ENCODE measurements around the gene WDPCP.
"Not testable (repeated sequence)": the region's sequence is repeated elsewhere in the genome, so short reads cannot be mapped to it uniquely, and the experiment has no call there.

WDPCP gene

DNA sequence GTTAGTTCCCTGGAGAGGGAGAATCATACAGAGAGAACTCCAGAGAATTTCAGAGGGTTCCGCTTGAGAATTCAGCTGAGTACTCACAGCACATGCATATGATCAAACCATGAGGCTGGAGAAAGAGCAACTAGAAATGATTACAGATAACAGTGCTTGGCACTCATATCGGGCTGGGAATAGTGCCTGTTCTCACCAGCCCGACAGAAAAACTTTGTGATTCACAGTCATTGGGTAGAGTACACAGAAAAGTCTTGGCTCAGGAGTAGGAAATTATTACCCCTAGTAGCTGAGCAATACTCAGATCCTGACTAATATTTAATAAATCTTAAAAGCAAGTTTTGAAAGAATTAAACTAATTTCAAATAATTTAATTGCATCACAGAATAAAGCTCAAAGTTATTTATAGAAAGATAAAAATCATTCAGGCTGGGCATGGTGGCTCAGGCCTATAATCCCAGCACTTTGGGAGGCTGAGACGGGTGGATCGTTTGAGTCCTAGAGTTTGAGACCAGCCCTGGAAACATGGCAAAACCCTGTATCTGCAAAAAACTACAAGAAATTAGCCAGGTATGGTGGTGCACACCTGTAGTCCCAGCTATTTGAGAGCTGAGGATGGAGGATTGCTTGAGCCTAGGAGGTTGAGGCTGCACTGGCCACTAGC lies 6.8 kb downstream of the WDPCP start:
- DNase-seq (ENCODE audit: low spot score) (no peak), ATAC-seq (ENCODE audit: low read depth) (no peak)
- Histone ChIP-seq H3K4me3 (ENCODE audit: severe bottlenecking) (no peak overlapping the region), H3K4me1 (ENCODE audit: insufficient read depth, poor library complexity, severe bottlenecking) (no peaks in the 10 kb centered on the region), H3K27ac (ENCODE audit: poor library complexity, severe bottlenecking) (no peak overlapping the region), H3K9me3 (ENCODE audit: severe bottlenecking) (no peaks in the 10 kb centered on the region), H3K36me3 (ENCODE audit: low read depth) (no peaks in the 10 kb centered on the region), H3K27me3 (ENCODE audit: insufficient read depth, poor library complexity, severe bottlenecking) (no peaks in the 10 kb centered on the region)
- TF ChIP-seq, protein P1, sequence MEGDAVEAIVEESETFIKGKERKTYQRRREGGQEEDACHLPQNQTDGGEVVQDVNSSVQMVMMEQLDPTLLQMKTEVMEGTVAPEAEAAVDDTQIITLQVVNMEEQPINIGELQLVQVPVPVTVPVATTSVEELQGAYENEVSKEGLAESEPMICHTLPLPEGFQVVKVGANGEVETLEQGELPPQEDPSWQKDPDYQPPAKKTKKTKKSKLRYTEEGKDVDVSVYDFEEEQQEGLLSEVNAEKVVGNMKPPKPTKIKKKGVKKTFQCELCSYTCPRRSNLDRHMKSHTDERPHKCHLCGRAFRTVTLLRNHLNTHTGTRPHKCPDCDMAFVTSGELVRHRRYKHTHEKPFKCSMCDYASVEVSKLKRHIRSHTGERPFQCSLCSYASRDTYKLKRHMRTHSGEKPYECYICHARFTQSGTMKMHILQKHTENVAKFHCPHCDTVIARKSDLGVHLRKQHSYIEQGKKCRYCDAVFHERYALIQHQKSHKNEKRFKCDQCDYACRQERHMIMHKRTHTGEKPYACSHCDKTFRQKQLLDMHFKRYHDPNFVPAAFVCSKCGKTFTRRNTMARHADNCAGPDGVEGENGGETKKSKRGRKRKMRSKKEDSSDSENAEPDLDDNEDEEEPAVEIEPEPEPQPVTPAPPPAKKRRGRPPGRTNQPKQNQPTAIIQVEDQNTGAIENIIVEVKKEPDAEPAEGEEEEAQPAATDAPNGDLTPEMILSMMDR (IDR thresholded peaks at IDR 0.05; ENCODE audit: poor library complexity, severe bottlenecking): no peak

DNA sequence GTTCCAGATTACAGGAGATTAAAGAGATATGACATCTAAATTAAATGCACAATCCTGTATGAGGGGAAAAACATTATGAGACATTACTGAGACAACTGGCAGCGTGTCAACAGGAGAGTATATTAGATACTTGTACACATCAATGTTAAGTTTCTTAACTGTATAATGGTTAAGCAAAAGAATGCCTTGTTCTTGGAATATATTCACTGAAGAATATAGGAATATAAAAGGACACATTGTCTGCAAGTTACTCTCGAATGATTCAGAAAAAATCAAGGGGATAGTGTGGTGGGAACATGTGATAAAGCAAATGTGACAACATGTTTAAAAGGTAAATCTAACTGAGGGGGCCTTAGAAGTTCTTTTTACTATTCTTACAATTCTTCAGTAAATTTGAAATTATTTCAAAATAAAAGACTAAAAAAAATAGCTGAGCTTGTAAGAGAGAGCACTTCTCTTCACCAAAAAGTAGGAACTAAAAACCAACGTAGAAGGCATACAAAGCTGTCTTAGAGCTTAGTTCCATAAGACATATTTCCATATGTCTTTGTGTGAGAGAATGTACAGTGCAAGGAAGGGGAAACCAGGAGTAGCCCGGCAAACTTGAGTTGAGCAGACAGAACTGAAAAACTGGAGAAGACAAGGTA lies 7.5 kb downstream of the WDPCP start:
- no peaks in the 10 kb centered on the region for H3K4me1 ChIP-seq (ENCODE audit: insufficient read depth, poor library complexity, severe bottlenecking)
- DNase-seq (ENCODE audit: low spot score): no peak
- no peak overlapping the region for H3K27ac ChIP-seq (ENCODE audit: poor library complexity, severe bottlenecking)
- no peak overlapping the region for H3K4me3 ChIP-seq (ENCODE audit: severe bottlenecking)
- ATAC-seq (ENCODE audit: low read depth): no peak
- no peaks in the 10 kb centered on the region for H3K27me3 ChIP-seq (ENCODE audit: insufficient read depth, poor library complexity, severe bottlenecking)
- TF ChIP-seq, protein P1 (IDR thresholded peaks at IDR 0.05; ENCODE audit: poor library complexity, severe bottlenecking): no peak
- no peaks in the 10 kb centered on the region for H3K9me3 ChIP-seq (ENCODE audit: severe bottlenecking)
- H3K36me3 ChIP-seq (ENCODE audit: low read depth): no peaks in the 10 kb centered on the region

DNA sequence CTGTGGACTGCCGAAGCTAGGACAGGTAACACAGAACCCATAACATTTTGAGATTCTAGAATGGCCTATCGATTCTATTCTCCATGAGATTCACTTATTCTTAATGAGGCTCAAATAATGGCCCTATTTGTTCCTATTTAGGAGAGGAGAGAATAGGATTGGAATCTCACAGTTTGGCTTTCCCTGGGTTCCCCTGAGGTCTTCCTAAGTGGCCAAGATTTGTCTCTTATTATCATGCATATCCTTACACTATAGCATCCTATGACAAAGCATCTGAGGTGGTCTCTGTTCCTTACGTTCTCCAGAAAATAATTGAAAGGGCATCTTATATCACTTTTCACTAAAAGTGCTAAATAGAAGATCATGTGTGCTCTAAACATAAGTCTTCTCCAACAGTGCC lies 9.5 kb downstream of the WDPCP start:
- no peak for ATAC-seq (ENCODE audit: low read depth)
- H3K4me3 ChIP-seq (ENCODE audit: severe bottlenecking): no peak overlapping the region
- DNase-seq (ENCODE audit: low spot score): no peak
- no peak overlapping the region for H3K27ac ChIP-seq (ENCODE audit: poor library complexity, severe bottlenecking)
- no peaks in the 10 kb centered on the region for H3K27me3 ChIP-seq (ENCODE audit: insufficient read depth, poor library complexity, severe bottlenecking)
- H3K4me1 ChIP-seq (ENCODE audit: insufficient read depth, poor library complexity, severe bottlenecking): no peaks in the 10 kb centered on the region
- no peaks in the 10 kb centered on the region for H3K9me3 ChIP-seq (ENCODE audit: severe bottlenecking)
- TF ChIP-seq, protein P1 (IDR thresholded peaks at IDR 0.05; ENCODE audit: poor library complexity, severe bottlenecking): no peak
- no peaks in the 10 kb centered on the region for H3K36me3 ChIP-seq (ENCODE audit: low read depth)

DNA sequence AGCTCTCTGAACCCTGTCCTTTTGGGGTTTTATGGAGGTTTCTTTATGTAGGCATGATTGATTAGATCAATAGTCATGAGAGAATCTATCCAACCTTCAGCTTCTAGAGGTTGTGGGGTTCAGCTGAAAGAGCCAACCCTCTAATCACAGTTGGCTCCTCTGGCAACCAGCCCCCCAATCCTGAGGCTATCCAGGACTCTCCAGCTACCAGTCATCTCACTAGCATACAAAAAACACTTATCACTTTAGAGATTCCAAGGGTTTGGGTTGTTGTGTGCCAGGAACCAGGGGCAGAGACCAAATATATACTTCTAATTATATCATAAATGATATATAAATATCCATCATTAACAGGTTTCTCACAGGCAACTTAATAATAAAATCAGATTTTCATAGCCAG lies 11.7 kb downstream of the WDPCP start:
- Histone ChIP-seq H3K9me3 (ENCODE audit: severe bottlenecking) (no peaks in the 10 kb centered on the region), H3K4me1 (ENCODE audit: insufficient read depth, poor library complexity, severe bottlenecking) (no peaks in the 10 kb centered on the region), H3K36me3 (ENCODE audit: low read depth) (no peaks in the 10 kb centered on the region), H3K27me3 (ENCODE audit: insufficient read depth, poor library complexity, severe bottlenecking) (no peaks in the 10 kb centered on the region), H3K27ac (ENCODE audit: poor library complexity, severe bottlenecking) (no peak overlapping the region), H3K4me3 (ENCODE audit: severe bottlenecking) (no peak overlapping the region)
- DNase-seq (ENCODE audit: low spot score) (no peak), ATAC-seq (ENCODE audit: low read depth) (no peak)
- TF ChIP-seq, protein P1 (IDR thresholded peaks at IDR 0.05; ENCODE audit: poor library complexity, severe bottlenecking): no peak

DNA sequence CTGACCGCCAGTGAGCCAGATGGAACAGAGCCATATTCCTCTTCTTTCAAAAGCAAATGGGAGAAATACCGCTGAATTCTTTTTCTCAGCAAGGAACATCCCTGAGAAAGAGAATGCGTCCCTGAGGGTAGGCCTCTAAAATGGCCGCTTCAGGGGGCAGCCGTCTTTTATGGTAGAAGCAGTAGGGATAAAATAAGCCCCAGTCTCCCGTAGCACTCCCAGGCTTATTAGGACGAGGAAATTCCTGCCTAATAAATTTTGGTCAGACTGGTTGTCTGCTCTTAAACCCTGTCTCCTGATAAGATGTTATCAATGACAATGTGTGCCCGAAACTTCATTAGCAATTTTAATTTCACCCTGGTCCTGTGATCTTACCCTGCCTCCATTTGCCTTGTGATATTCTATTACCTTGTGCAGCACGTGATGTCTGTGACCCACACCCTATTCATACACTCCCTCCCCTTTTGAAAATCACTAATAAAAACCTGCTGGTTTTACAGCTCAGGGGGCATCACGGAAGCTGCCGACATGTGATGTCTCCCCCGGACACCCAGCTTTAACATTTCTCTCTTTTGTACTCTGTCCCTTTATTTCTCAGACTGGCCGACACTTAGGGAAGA lies 14.4 kb downstream of the WDPCP start:
- H3K27ac ChIP-seq (ENCODE audit: poor library complexity, severe bottlenecking); H3K9me3 ChIP-seq (ENCODE audit: severe bottlenecking); H3K27me3 ChIP-seq (ENCODE audit: insufficient read depth, poor library complexity, severe bottlenecking); H3K36me3 ChIP-seq (ENCODE audit: low read depth); ATAC-seq (ENCODE audit: low read depth); DNase-seq (ENCODE audit: low spot score); H3K4me3 ChIP-seq (ENCODE audit: severe bottlenecking); H3K4me1 ChIP-seq (ENCODE audit: insufficient read depth, poor library complexity, severe bottlenecking): not testable (repeated sequence)

DNA sequence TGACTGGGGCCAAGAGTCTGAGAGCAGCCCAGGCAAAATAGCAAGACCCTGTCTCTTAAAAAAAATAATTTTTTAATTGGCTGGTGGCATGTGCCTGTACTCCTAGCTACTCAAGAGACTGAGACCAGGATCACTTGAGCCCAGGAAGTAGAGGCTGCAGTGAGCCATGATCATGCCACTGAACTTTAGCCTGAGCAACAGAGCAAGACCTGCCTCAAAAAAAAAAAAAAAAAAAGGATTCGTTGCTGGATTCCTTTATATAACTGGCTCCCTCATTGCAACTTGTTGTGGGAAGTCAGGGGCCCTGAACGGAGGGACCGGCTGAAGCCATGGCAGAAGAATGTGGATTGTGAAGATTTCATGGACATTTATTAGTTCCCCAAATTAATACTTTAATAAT lies 15.3 kb downstream of the WDPCP start:
- not testable (repeated sequence) for H3K27ac ChIP-seq (ENCODE audit: poor library complexity, severe bottlenecking); H3K27me3 ChIP-seq (ENCODE audit: insufficient read depth, poor library complexity, severe bottlenecking); H3K9me3 ChIP-seq (ENCODE audit: severe bottlenecking); H3K36me3 ChIP-seq (ENCODE audit: low read depth); ATAC-seq (ENCODE audit: low read depth); H3K4me3 ChIP-seq (ENCODE audit: severe bottlenecking); H3K4me1 ChIP-seq (ENCODE audit: insufficient read depth, poor library complexity, severe bottlenecking); DNase-seq (ENCODE audit: low spot score)

Measured in RWPE2 (cell line).